K562 (cell line): ENCODE results near the gene NRROS. TPM values are rescaled to one million over a fixed set of nuclear protein-coding genes. Genes with fewer than 3 reads are reported as not detected.

Source experiments
- ATAC-seq: fragments of 200-7000 bp; cut with Tn5 transposase; 3 replicates; pipeline ENCODE4 v1.9.1; 2020; ENCODE audit warnings: moderate library complexity
- BruUV-seq: library from RNA; stranded (reverse); fragments of 400-500 nt; replicated peaks from 2 replicates; lab custom pipeline; 2021; lab: Mats Ljungman, UMichigan
- CTCF ChIA-PET: fragments of 300-600 bp; formaldehyde crosslinking; extraction: SDS; loops from one replicate; lab custom pipeline; 2021; ENCODE audit warnings: low intra/inter-chr PET ratio; lab: Yijun Ruan, JAX
- POLR2A ChIA-PET: fragments of 300-600, 350-650 bp; sonication (Branson Sonifier 250); formaldehyde crosslinking; extraction: SDS; loops from one replicate; lab custom pipeline; 2021; ENCODE audit warnings: antibody characterized with exemption, inconsistent platforms; lab: Yijun Ruan, JAX
- DNase-seq, 4 experiments: peaks; one replicate each; pipeline versions ENCODE4 v3.0.0 to v3.0.0-alpha.2; 2011 to 2018; ENCODE audit warnings: low spot score in 3 of 4, mixed read lengths in 3 of 4; ENCODE audit errors: extremely low read depth in 1 of 4
- FAIRE-seq: peaks from 2 replicates; lab custom pipeline; 2011; peaks lifted over from hg19 to GRCh38; lab: Jason Lieb, UNC
- H2AFZ ChIP-seq: 2 replicates; pipeline ENCODE4 v1.6.0; 2011; ENCODE audit warnings: low read depth, low read length, control low read depth, inconsistent platforms
- H3K27ac ChIP-seq: fragments of 200-600 bp; 3 replicates; pipeline ENCODE4 v1.8.0; 2011; ENCODE audit warnings: low read depth, mild to moderate bottlenecking, control low read depth, inconsistent platforms, low read length, moderate library complexity, mixed read lengths; ENCODE audit errors: extremely low read depth
- H3K27me3 ChIP-seq, 2 experiments: fragments of 300-600 bp in 1 of 2; 2 replicates in 1 of 2; 3 replicates in 1 of 2; pipeline versions ENCODE4 v1.6.0 to v1.8.0; 2011; ENCODE audit warnings: inconsistent platforms in 2 of 2, low read length in 2 of 2, mild to moderate bottlenecking in 1 of 2, mixed read lengths in 1 of 2, moderate library complexity in 1 of 2; ENCODE audit not compliant: control insufficient read depth in 2 of 2, insufficient read depth in 2 of 2
- H3K36me3 ChIP-seq: fragments of 300-600 bp; 3 replicates; pipeline ENCODE4 v1.8.0; 2011; ENCODE audit warnings: mild to moderate bottlenecking, low read length, inconsistent platforms; ENCODE audit not compliant: control insufficient read depth, insufficient read depth
- H3K4me1 ChIP-seq, 2 experiments: fragments of 200-600 bp in 1 of 2; replicated peaks in 1 of 2; 2 replicates in 1 of 2; 3 replicates in 1 of 2; pipeline versions ENCODE4 v1.5.1 to v1.8.0; 2011; ENCODE audit warnings: inconsistent platforms in 2 of 2, low read length in 2 of 2, mild to moderate bottlenecking in 1 of 2, mixed read lengths in 1 of 2, moderate library complexity in 1 of 2; ENCODE audit not compliant: control insufficient read depth in 2 of 2, insufficient read depth in 2 of 2
- H3K4me2 ChIP-seq: 2 replicates; pipeline ENCODE4 v1.6.1; 2011; ENCODE audit warnings: low read length, control low read depth, inconsistent platforms, mixed read lengths; ENCODE audit not compliant: insufficient read depth
- H3K4me3 ChIP-seq: fragments of 200-600 bp; sonication (generic), shearing (Covaris generic); 2 replicates; pipeline ENCODE4 v1.5.1; 2016; ENCODE audit warnings: control low read depth, inconsistent platforms
- H3K79me2 ChIP-seq: fragments of 200-600 bp; 3 replicates; pipeline ENCODE4 v1.8.0; 2011; ENCODE audit warnings: low read length, inconsistent platforms; ENCODE audit not compliant: control insufficient read depth, insufficient read depth
- H3K9ac ChIP-seq, 2 experiments: 2 replicates each; pipeline versions ENCODE4 v1.6.0 to v1.6.1; 2011; ENCODE audit warnings: low read depth in 2 of 2, low read length in 2 of 2, control low read depth in 1 of 2, inconsistent platforms in 1 of 2, mild to moderate bottlenecking in 1 of 2, mixed read lengths in 1 of 2; ENCODE audit not compliant: insufficient read depth in 1 of 2
- H3K9me1 ChIP-seq: one replicate; pipeline ENCODE4 v1.6.0; 2011; ENCODE audit warnings: inconsistent platforms, mild to moderate bottlenecking, low read length, moderate library complexity; ENCODE audit not compliant: control insufficient read depth, insufficient read depth
- H3K9me3 ChIP-seq: replicated peaks from 2 replicates; pipeline ENCODE4 v1.5.1; 2011; ENCODE audit warnings: low read depth, low read length, inconsistent platforms; ENCODE audit not compliant: control insufficient read depth, insufficient read depth
- H4K20me1 ChIP-seq: replicated peaks from 2 replicates; pipeline ENCODE4 v1.6.1; 2011; ENCODE audit warnings: low read length, inconsistent platforms, mixed read lengths; ENCODE audit not compliant: control insufficient read depth, insufficient read depth
- GTF2E2 ChIP-seq: fragments of 200-800 bp; sonication (Bioruptor generic); IDR thresholded peaks from 2 replicates; pipeline ENCODE4 v1.6.1; 2016; ENCODE audit warnings: missing genetic modification characterization, missing compliant biosample characterization
- REST ChIP-seq, 2 experiments: fragments of 450-650 bp; formaldehyde crosslinking in 1 of 2; IDR thresholded peaks; 2 replicates each; pipeline versions ENCODE4 v1.4.0 to v1.6.1; 2014 to 2020; ENCODE audit warnings: mild to moderate bottlenecking in 2 of 2, borderline replicate concordance in 1 of 2, low read depth in 1 of 2
- SMARCA4 ChIP-seq: fragments of 450-650 bp; IDR thresholded peaks from 2 replicates; pipeline ENCODE4 v1.6.1; 2016
- ZFX ChIP-seq: sonication (generic); formaldehyde crosslinking; IDR thresholded peaks from 2 replicates; pipeline ENCODE4 v1.8.0; 2022; ENCODE audit warnings: mild to moderate bottlenecking, missing genetic modification reagents, moderate library complexity
- ZNF23 ChIP-seq: fragments of 250-450 bp; sonication (Bioruptor Pico); IDR thresholded peaks from 2 replicates; pipeline ENCODE4 v1.4.0; 2020; ENCODE audit warnings: mild to moderate bottlenecking
- ZNF354B ChIP-seq: fragments of 250-450 bp; sonication (Bioruptor Pico); IDR thresholded peaks from 2 replicates; pipeline ENCODE4 v1.4.0; 2020
- WGBS: fragments of 100-300 bp; shearing (Covaris generic); methylation state at CpG from one replicate; pipeline ENCODE4 v1.1.6; 2016; ENCODE audit warnings: low coverage, mixed read lengths; ENCODE audit not compliant: insufficient coverage; ENCODE audit errors: missing lambda C conversion rate; 5-methylcytosine and 5-hydroxymethylcytosine counted together
- in situ Hi-C: fragments of 300-500 bp; cut with MboI; formaldehyde crosslinking; loops from 4 replicates; pipeline ENCODE4 v1.15.0; 2018; ENCODE audit warnings: inconsistent platforms, mixed read lengths
- intact Hi-C: fragments of 100-400 bp; cut with micrococcal nuclease; formaldehyde crosslinking; loops from 2 replicates; pipeline ENCODE4 v1.14.2; 2022
- polyA plus RNA-seq, 8 experiments: library from polyadenylated mRNA; depleted of rRNA in 4 of 8; stranded (reverse) in 5 of 8; unstranded in 3 of 8; fragments of >200 nt; fragmentation: Nextera tagmentation in 2 of 8; fragmentation: Illumina TruSeq in 1 of 8; extraction: Ambion mirVana in 2 of 8; extraction: Trizol in 1 of 8; gene quantifications; 2 replicates each; pipeline versions ENCODE4 v1.2.1 to v1.2.3, GENCODE V29; 2011 to 2014; ENCODE audit warnings: inconsistent platforms in 1 of 8, missing spikeins in 1 of 8
- total RNA-seq, 7 experiments: library from RNA; depleted of rRNA in 6 of 7; stranded (reverse); fragments of >200 nt in 6 of 7; fragmentation: Illumina TruSeq in 2 of 7; extraction: Trizol in 2 of 7; gene quantifications; 2 replicates each; pipeline versions ENCODE4 v1.2.1 to v1.2.3, GENCODE V29; 2011 to 2021; ENCODE audit warnings: low replicate concordance in 1 of 7
- TF ChIP-seq, protein P1 (sequence below): fragments of 450-650 bp; IDR thresholded peaks from 2 replicates; pipeline ENCODE4 v1.6.1; 2018; ENCODE audit not compliant: partially characterized antibody
- TF ChIP-seq, protein P2 (sequence below): IDR thresholded peaks from 2 replicates; pipeline ENCODE4 v1.6.1; 2012; ENCODE audit warnings: low read depth, low read length, improper control_type of control experiment, borderline replicate concordance

The NRROS gene
- total and polyA plus RNA-seq, 9 of the 15 experiments (the other 6 are each of a cell fraction or from before 2014, with no cell fraction given), result 0.34 to 13.8 (median 3.8) TPM

- ChIA-PET POLR2A (interaction anchor here (1.0 kb wide), 1 partner anchor 20 kb away, joined by 3 read pairs; no protein-coding TSS in a partner anchor), CTCF (no interaction called here)
- no peaks in the 10 kb centered on the region for H3K9me3 ChIP-seq
- 44% methylated on average over 5 of the region's 5 CpGs for WGBS
- H3K4me3 ChIP-seq, result no peak overlapping the region
- H3K79me2 ChIP-seq, result no peaks in the 10 kb centered on the region
- DNase-seq (no peak), ATAC-seq (no peak), FAIRE-seq (no peak)
- BruUV-seq, result no TSS peak
- no peaks in the 10 kb centered on the region for H3K36me3 ChIP-seq
- in situ Hi-C loops (no loop called here), intact Hi-C loops (no loop called here)
- no peaks in the 10 kb centered on the region for H4K20me1 ChIP-seq
- H3K4me2 ChIP-seq, result no peak overlapping the region
- H2AFZ ChIP-seq, result peak overlapping the region; percentile 70
- no peak overlapping the region for H3K27ac ChIP-seq
- no peak overlapping the region for H3K9ac ChIP-seq
- no peaks in the 10 kb centered on the region for H3K9me1 ChIP-seq
- peaks cover 10 to 24% of the 10 kb centered on the region in 2 experiments for H3K4me1 ChIP-seq
- no peaks in the 10 kb centered on the region for H3K27me3 ChIP-seq
- TF ChIP-seq ZNF23 (CRISPR knock-in tag) (no peak), ZNF354B (CRISPR knock-in tag) (no peak), SMARCA4 (no peak), REST (IDR thresholded peaks at IDR 0.05; ENCODE audit: borderline replicate concordance) (no peak), REST (CRISPR knock-in tag; IDR thresholded peaks at IDR 0.05; ENCODE audit: low read depth) (no peak), GTF2E2 (tag) (no peak), ZFX (peak; percentile 54)
- TF ChIP-seq, protein P1, sequence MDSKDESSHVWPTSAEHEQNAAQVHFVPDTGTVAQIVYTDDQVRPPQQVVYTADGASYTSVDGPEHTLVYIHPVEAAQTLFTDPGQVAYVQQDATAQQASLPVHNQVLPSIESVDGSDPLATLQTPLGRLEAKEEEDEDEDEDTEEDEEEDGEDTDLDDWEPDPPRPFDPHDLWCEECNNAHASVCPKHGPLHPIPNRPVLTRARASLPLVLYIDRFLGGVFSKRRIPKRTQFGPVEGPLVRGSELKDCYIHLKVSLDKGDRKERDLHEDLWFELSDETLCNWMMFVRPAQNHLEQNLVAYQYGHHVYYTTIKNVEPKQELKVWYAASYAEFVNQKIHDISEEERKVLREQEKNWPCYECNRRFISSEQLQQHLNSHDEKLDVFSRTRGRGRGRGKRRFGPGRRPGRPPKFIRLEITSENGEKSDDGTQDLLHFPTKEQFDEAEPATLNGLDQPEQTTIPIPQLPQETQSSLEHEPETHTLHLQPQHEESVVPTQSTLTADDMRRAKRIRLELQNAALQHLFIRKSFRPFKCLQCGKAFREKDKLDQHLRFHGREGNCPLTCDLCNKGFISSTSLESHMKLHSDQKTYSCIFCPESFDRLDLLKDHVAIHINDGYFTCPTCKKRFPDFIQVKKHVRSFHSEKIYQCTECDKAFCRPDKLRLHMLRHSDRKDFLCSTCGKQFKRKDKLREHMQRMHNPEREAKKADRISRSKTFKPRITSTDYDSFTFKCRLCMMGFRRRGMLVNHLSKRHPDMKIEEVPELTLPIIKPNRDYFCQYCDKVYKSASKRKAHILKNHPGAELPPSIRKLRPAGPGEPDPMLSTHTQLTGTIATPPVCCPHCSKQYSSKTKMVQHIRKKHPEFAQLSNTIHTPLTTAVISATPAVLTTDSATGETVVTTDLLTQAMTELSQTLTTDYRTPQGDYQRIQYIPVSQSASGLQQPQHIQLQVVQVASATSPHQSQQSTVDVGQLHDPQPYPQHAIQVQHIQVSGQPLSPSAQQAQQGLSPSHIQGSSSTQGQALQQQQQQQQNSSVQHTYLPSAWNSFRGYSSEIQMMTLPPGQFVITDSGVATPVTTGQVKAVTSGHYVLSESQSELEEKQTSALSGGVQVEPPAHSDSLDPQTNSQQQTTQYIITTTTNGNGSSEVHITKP, result peak; percentile 20
- TF ChIP-seq, protein P2, sequence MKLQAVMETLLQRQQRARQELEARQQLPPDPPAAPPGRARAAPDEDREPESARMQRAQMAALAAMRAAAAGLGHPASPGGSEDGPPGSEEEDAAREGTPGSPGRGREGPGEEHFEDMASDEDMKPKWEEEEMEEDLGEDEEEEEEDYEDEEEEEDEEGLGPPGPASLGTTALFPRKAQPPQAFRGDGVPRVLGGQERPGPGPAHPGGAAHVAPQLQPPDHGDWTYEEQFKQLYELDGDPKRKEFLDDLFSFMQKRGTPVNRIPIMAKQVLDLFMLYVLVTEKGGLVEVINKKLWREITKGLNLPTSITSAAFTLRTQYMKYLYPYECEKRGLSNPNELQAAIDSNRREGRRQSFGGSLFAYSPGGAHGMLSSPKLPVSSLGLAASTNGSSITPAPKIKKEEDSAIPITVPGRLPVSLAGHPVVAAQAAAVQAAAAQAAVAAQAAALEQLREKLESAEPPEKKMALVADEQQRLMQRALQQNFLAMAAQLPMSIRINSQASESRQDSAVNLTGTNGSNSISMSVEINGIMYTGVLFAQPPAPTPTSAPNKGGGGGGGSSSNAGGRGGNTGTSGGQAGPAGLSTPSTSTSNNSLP, result no peak
Measured at GRCh38 chr3:196617256-196617655, 22.2 kb upstream of the NRROS start.
